Activated CD8-positive, alpha-beta memory T cell treated with anti-CD3 and anti-CD28 coated beads for 36 hours (primary cell): ENCODE data around the gene ALLC. TPM values are rescaled to one million over a fixed set of nuclear protein-coding genes. Genes with fewer than 3 reads are reported as not detected.

Experiments
- CTCF ChIA-PET: fragments of 350-600 bp; sonication (Branson Sonifier 250); formaldehyde crosslinking; loops from one replicate; lab custom pipeline; 2021; ENCODE audit warnings: antibody characterized with exemption; lab: Charles Lee
- POLR2A ChIA-PET: fragments of 350-600 bp; sonication (Branson Sonifier 250); formaldehyde crosslinking; loops from one replicate; lab custom pipeline; 2021; ENCODE audit warnings: antibody characterized with exemption; lab: Charles Lee
- total RNA-seq, 2 experiments: library from RNA; stranded (reverse); gene quantifications; one replicate each; pipeline ENCODE4 v1.2.3, GENCODE V29; 2021

Gene ALLC
- total RNA-seq, 2 experiments from 2014 or later, result not detected

DNA sequence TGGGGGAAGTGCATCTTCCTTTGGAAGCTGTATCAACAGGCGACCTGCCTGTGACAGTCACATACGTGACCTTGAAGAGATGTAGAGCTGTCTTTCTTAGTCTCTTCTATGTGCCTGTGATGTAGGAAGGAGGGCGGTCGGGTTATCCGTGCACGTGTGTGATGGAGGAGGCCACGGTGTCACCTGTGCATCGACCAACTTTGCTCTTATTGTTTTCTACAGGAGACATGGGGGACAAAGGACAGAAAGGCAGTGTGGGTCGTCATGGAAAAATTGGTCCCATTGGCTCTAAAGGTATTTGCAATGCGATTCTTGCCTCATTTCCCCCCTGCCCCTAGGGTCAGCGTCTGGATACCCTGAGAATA, 20.7 kb upstream of the ALLC start:
- ChIA-PET CTCF (no interaction called here), POLR2A (no interaction called here)

DNA sequence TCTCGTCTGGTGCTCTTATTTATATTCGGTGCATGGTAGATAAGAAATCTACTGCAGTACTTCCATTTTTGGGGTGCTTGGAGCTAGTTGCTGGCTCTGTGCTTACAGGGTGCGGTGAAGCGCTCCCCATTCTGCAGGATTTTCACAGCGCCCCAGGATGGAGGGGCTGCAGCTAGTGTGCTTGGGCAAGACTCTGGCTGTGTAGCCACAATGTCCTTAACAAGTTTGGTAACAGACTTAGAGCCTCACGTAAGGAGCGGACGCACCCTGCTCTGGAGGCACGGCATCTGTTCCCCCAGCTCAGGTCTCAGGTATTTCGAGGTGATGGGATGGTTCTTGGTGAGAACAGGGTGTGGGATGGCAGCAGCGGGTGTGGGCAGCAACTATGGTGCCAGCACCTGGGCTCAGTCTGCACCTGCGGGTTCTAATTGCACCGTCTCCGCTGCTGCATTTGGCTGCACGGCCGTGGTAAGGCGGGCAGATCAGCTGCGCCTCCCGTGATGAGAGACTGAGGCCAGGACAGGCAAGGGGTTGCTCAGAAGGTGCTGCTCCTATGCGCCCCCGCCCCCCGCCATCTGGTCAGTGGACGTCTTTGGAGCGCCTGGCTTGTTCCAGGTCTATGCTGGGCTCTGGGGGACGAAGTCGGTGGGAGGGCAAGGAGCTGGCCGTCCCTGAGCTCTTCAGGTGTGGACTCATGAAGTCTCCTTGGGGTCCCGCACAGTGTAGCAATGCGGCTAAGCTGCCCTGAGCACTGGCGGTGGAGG, 20.1 kb upstream of the ALLC start:
- POLR2A ChIA-PET, result no interaction called here
- CTCF ChIA-PET, result no interaction called here

DNA sequence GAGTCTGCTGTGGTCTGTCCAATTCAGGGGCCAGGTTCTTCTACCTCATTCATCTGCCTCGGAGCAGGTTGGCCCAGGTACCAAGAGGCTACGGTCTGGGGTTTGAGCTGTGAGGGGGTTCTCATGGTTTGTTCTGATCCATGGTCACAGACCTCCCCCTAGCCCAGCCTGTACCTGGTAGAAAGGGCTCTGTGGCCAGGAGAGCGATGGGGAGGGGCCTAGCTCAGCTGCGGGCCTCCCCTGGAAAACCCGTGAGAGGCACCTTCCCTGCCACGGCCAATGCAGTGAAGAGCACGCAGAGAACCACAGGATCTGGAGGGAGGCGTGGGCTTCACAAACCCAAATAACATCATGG, 19.6 kb upstream of the ALLC start:
- CTCF ChIA-PET, result no interaction called here
- POLR2A ChIA-PET, result no interaction called here

DNA sequence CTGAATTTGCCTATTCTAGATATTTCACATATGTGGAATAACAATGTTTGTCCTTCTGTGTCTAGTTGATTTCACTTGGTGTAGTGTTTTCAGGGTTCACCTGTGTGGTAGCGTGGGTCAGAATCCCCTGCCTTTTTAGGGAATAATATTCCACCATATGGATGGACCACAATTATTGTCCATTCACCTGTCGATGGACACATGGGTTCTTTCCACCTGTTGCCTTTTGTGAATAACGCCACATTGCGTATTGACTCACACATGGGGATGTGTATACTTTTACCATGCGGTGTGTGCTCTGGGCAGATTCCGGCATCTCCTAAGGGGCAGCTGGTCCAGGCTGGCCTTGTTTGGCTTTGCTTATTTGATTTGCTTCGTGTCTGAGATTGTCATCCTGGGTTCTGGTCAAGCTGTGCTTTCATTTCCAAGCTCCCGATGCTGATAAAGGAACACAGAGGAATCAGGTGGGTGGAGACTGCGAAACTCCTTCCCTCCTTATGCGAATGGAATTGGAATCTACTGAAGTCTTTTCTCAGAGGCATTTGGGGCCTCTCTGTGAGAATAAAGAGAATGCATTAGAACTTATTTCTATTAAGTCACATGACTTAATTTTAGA, 18.9 kb upstream of the ALLC start:
- ChIA-PET CTCF (no interaction called here), POLR2A (no interaction called here)

DNA sequence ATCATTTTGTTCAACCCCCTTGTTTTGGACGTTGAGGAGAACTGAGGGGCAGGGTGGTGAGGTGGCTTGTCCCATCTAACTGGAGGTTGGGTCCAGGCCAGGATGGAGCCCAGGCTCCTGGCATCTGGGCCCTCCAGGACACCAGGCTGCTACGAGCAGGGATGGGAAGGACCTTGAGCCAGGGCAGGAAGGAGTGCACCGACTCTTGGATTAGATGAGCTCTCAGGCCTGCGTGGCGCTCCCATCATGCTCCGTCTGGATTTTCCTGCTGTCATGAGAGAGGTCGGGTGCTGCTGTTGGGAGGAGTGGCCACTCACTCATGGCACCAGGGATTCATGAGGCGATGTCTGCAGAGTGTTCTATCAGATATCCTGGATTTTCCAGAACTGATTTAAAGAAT, 18.3 kb upstream of the ALLC start:
- ChIA-PET POLR2A (no interaction called here), CTCF (no interaction called here)

DNA sequence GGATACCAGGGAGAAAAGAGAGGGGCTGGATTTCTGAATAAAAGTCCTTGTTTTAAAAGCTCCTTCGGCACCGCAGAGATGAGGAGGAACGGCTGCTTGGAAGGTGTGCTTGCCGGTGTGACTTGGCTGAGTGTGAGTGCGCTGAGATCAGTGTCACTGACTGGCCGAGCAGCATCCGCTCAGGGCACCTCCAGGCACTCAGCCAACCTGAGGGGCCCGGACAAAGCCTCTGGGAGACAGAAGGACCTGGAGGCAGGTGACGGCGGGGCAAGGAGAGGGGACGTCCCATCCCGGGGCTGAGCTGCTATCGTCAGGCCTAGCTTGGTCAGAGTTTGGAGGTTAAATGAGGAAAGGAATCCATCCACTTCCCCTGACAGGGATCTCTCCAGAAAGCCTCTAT, 16.8 kb upstream of the ALLC start:
- ChIA-PET CTCF (no interaction called here), POLR2A (no interaction called here)

DNA sequence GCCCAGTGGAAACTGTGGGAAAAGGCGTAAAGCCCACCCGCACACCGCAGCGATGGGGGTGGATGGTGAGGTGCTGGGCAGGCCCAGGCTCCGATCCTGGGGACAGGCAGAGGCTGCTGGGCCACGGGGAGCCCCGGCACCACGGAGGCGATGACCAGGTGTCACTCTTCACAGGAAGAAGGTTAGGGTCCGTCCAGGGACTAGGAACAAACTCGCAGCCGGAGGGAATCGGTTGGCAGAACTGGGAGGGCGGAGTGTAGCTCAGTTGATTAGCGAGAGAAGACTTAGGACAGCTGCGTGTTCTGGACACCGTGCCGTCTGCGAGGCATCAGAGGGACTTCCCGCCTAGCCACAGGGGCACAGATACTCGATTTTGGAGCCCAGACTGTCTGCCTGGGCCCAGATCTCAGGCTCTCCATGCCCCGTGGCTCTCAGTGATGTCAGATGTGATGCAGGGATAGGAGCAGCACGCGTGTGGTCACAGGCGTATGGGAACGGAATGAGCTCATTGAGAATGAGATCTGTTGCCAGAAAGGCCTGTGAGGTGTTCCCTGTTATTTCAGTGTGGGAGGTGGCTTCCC, 16.1 kb upstream of the ALLC start:
- CTCF ChIA-PET, result no interaction called here
- POLR2A ChIA-PET, result no interaction called here

DNA sequence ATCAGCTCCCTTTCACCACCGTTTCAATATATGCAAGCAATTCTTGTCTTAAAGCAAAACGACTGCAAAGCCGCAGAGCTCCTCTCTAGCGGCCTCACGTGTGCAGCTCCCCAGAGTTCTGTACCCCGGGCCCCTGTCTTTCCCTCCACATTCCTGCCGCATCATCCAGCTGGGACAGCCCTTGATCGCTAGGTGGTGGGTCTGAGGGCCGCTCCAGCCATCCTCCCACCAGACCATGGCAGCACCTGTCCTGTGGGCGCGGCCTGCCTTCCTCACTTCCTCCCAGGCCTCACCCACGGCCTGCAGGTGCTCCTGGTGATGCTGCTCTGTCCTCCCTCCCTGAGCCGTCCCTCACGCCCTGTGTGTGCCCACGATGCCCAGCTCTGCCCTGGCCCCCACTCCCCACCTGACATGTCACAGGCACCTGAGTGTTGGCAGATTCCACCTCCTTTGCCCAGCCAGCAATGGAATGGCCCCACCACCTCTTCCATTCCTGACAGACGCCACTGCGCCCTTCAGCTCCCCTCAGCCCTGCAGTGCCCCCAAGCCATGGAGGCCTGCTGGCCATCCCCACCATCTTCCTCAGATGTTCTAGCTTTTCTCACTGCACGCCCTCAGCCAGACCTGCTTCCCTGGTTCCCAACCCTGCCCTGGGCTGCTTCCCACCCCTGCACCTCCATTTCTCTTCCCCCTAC, 15.3 kb upstream of the ALLC start:
- CTCF ChIA-PET, result no interaction called here
- POLR2A ChIA-PET, result no interaction called here

DNA sequence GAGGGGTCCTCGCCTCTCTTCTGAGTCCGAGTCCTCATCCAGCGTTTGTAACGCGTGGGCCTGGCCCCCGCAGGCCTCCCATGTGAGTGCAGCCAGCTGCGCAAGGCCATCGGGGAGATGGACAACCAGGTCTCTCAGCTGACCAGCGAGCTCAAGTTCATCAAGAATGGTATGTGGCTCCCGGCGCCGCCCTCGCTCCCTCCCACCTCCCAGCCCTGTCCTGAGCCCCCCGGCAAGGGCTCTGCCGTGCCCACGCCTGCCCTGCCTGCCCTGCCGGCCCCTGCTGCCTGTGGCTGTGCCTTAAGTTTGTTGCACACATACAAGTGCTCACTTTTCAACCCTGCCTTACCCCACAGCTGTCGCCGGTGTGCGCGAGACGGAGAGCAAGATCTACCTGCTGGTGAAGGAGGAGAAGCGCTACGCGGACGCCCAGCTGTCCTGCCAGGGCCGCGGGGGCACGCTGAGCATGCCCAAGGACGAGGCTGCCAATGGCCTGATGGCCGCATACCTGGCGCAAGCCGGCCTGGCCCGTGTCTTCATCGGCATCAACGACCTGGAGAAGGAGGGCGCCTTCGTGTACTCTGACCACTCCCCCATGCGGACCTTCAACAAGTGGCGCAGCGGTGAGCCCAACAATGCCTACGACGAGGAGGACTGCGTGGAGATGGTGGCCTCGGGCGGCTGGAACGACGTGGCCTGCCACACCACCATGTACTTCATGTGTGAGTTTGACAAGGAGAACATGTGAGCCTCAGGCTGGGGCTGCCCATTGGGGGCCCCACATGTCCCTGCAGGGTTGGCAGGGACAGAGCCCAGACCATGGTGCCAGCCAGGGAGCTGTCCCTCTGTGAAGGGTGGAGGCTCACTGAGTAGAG, 14.4 kb upstream of the ALLC start:
- ChIA-PET POLR2A (no interaction called here), CTCF (no interaction called here)

DNA sequence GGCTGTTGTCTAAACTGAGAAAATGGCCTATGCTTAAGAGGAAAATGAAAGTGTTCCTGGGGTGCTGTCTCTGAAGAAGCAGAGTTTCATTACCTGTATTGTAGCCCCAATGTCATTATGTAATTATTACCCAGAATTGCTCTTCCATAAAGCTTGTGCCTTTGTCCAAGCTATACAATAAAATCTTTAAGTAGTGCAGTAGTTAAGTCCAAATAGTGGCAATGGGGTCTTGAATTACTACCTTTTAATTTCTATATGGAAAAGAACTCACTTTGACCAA, 13.8 kb upstream of the ALLC start:
- POLR2A ChIA-PET, result no interaction called here

DNA sequence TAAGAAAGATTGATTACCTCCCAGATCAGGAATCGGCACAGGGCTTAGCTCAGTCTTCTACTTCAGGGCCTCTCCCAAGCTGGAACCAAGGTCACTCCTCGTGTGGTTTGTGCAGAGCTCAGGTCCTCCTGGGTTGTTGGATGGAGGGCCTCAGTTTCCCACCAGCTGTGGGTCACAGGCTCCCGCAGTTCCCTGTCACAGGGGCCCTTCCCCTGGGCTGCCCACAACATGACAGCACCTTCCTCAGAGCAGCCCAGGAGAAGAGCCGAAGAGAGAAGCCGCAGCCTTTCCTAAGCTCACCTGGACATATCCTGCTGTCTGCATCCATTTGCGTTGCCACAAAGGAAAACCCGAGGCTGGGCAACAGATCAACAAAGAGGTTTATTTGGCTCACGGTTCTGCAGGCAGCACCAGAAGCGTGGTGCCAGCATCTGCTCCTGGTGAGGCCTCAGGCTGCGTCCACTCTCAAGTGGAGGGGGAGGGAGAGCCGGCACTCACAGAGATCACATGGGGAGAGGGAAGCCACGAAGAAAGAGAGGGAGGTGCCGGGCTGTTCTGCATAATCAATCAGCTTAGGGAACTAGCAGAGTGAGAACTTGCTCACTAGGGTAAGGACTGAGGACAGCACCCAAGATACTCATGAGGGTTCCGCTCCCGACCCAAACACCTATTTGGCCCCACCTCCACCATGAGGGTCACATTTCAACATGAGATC, 13.0 kb upstream of the ALLC start:
- CTCF ChIA-PET, result interaction anchor here (1.7 kb wide), 1 partner anchor 51 kb away, joined by 3 read pairs; the partner anchor contains the start of gene COLEC11
- POLR2A ChIA-PET, result no interaction called here

More for the DNA sequence above, 13.8 kb upstream of the ALLC start:
- CTCF ChIA-PET, result no interaction called here

DNA sequence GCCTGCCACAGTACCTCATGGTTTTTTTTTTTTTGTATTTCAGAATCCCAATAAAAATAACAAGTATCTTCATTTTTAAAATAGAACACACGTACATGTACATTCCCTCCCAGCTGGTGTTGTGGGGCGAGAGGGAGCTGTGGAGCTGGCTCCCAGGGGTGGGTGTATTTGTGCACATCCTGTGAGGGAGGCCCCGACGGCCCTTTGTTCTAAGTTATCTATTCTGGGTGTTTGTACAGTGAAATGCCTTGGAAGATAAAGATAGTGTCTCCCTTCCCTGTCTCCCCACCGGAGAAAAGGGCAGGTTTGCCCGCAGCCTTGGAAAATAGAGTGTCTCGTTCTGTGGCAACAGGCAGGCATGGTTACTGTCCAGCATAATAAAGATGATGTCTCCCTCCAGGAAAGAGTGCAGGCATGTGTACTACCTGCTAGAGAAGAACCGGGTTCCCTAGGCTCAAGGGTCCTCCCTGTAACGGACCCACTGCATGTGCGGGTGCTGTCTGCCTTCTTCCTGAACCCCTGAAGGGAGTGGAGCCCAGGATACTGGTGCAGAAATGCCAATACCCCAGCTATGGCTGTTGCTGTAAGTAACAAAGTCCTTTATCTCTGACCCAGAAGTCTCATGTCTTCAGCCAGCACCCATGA, 12.1 kb upstream of the ALLC start:
- POLR2A ChIA-PET, result no interaction called here
- CTCF ChIA-PET, result interaction anchor here (1.7 kb wide), 1 partner anchor 51 kb away, joined by 3 read pairs; the partner anchor contains the start of gene COLEC11

DNA sequence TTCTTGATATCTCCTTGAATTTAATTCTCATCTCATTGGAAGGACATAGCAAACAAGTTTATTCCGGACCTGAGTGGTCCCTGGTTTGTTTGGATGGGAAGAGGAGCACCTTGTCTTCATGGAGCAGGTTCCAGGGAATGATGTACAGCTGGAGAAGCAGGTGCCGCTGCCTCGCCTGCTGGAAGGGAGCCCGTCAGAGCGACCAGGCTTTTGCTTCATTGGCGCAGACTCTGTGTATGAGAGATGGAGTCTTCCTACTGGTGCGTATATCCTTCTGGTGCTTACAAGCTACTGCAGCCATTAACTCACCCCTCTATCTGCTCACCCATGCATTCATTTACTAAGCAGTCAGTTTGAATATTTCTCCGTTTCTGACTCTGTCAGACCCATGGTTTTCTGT, 11.6 kb upstream of the ALLC start:
- ChIA-PET POLR2A (no interaction called here), CTCF (no interaction called here)

DNA sequence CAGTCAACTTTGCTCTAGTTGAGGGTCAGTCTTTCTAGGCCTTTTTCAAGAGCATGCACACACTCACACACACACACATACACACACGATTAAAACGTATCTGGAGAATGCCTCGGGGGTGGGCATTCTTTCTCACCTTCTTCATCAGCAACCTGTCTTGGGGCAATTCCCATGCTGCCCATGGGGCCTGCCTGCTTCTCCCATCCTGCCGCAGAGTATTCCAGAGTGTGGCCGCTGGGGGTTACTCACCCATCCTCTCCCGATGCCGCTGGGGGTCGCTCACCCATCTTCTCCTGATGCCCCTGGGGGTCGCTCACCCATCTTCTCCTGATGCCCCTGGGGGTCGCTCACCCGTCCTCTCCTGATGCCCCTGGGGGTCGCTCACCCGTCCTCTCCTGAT, 10.8 kb upstream of the ALLC start:
- ChIA-PET CTCF (no interaction called here), POLR2A (no interaction called here)

DNA sequence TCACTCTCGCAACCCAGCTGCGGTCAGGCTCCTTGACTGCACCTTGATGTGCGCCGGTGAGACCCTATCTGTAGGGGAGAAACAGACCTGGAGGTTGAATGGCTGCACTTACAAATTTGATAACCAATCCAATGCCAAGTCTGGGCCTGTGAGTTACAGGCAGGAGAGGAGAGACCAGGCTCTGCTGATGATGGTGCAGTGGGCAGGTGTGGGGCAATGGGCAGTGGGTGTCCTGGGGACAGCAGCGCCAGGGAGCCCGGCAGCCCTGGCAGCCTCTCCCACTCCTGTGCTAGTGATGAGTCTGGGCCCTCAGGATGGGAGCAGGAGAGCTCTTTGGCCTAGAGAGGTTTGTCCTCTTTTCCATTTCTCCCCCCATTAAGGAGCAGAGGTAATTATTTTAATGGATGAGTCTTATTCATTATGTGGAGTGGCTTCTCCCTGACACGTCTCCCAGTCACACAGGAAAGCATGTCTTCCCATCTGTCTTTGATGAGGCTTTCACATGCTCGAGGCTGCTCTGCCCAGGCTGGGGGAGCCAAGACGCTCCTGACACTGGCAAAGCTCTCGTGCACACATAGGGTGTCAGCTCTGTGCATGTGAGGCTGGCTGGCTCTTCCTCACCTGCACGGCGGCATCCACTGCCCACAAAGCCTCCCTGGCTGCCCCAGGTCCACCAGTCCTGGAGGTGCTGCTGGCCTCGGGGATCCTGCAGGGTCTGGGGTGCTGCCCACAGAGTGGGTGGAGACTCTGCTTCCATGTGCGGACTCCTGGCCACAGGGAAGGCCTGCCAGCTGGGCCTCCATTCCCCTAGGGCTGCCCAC, 10.0 kb upstream of the ALLC start:
- CTCF ChIA-PET, result no interaction called here
- POLR2A ChIA-PET, result no interaction called here

DNA sequence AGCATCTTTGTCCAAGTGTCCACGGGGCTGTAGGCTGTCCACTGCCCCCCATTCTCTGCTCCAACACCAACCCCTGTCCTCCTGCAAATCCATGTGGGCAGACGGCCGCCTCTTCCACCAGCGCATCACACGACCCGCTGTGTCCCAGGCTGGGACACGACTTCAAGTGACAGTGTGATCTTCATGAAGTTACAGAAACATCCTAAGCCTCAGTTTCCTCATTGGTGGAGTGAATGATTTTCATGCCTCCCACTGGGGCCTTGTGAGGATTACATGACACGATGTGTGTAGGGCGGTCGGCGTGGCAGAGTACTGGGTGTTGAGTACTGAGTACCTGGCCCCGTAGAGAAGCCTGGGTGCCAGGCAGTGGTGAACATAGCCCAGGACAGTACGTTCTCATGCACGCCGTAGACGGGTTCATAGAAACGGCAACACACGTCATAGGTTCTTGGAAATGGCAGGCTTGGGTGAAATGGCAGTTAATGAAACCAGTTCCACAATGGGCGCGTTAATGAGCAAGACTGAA, 9.3 kb upstream of the ALLC start:
- CTCF ChIA-PET, result no interaction called here
- POLR2A ChIA-PET, result no interaction called here

DNA sequence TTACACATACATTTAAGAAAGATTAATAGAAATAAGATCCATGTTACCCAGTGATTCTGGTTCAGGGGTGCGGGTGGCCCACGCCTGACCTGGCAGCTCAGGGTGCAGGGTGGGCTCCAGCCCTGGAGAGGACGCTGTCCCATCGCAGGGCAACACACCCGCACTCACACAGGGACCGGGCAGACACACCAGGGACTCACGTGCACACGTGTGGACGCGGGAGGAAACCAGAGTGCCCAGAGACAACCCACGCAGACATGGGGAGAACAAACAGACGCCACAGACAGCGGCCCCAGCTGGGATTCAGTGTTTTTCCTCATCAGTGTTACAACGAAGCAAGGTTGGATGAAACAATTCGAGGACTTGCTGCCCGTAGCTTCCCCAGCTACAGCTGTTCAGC, 8.4 kb upstream of the ALLC start:
- ChIA-PET CTCF (no interaction called here), POLR2A (no interaction called here)
